ENCODE measurements around the gene TENM4. TPM values are rescaled to one million over a fixed set of nuclear protein-coding genes. Genes with fewer than 3 reads are reported as not detected.

Gene TENM4
- total and polyA plus RNA-seq, 2 of the 13 experiments (the other 11 are each of a cell fraction or from before 2014, with no cell fraction given): not detected

DNA sequence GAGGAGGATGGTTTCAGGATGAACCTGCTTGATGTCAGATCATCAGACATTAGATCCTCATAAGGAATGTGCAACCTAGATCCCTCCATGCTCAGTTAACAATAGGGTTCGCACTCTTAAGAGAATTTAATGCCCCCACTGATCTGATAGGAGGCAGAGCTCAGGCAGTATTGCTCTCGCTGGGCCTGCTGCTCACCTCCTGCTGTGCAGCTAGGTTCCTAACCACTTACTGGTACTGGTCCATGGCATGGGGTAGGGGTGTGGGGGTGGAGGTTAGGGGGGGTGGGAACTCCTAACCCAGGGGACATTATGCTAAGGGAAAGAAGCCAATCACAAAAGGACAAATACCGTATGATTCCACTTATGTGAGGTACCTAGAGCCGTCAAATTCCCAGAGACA lies 256.5 kb downstream of the TENM4 start:
- no peaks in the 10 kb centered on the region for H3K36me3 ChIP-seq (replicated peaks in 1 of 2; ENCODE audit: control insufficient read depth in 1 of 2, insufficient read depth in 2 of 2, low read length in 2 of 2)
- no peak overlapping the region for H3K9ac ChIP-seq (ENCODE audit: insufficient read depth, low read depth, low read length)
- no peaks in the 10 kb centered on the region for H3K4me1 ChIP-seq (ENCODE audit: insufficient read depth, low read length)
- H3K9me3 ChIP-seq (ENCODE audit: low read length): no peaks in the 10 kb centered on the region
- ATAC-seq (no peak), FAIRE-seq (no peak), DNase-seq (ENCODE audit: low spot score) (no peak)
- WGBS (ENCODE audit: low lambda C conversion rate): 4% methylated on average over 4 of the region's 4 CpGs
- ChIA-PET CTCF (ENCODE audit: low intra/inter-chr PET ratio, low total read pairs) (no interaction called here), POLR2A (no interaction called here)
- H4K20me1 ChIP-seq (ENCODE audit: insufficient read depth, low read length): no peaks in the 10 kb centered on the region
- in situ Hi-C loops (cut with HindIII; ENCODE audit: extremely low pct_ligation_motif_present, low pct_unique_long_range_greater_than_20kb) (no loop called here), intact Hi-C loops (cut with micrococcal nuclease; ENCODE audit: unreplicated experiment) (no loop called here)
- no peaks in the 10 kb centered on the region for H3K79me2 ChIP-seq (ENCODE audit: insufficient read depth, low read length)
- no peaks in the 10 kb centered on the region for H3K27me3 ChIP-seq (ENCODE audit: control insufficient read depth in 1 of 2, insufficient read depth in 2 of 2, low read length in 2 of 2)
- H3K4me3 ChIP-seq (replicated peaks in 1 of 3; ENCODE audit: insufficient read depth in 1 of 3, low read depth in 2 of 3, low read length in 3 of 3): no peak overlapping the region
- H2AFZ ChIP-seq (ENCODE audit: low read length): no peak overlapping the region
- no peak overlapping the region for H3K4me2 ChIP-seq (ENCODE audit: low read depth, low read length)
- no TSS peak for BruUV-seq (replicated peaks)
- no peak overlapping the region for H3K27ac ChIP-seq (ENCODE audit: extremely low read length, insufficient read depth, low read length)
- no peak for TF ChIP-seq ZNF468 (CRISPR knock-in tag; IDR thresholded peaks at IDR 0.05)
- TF ChIP-seq, protein P1, sequence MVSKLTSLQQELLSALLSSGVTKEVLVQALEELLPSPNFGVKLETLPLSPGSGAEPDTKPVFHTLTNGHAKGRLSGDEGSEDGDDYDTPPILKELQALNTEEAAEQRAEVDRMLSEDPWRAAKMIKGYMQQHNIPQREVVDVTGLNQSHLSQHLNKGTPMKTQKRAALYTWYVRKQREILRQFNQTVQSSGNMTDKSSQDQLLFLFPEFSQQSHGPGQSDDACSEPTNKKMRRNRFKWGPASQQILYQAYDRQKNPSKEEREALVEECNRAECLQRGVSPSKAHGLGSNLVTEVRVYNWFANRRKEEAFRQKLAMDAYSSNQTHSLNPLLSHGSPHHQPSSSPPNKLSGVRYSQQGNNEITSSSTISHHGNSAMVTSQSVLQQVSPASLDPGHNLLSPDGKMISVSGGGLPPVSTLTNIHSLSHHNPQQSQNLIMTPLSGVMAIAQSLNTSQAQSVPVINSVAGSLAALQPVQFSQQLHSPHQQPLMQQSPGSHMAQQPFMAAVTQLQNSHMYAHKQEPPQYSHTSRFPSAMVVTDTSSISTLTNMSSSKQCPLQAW (CRISPR knock-in tag; IDR thresholded peaks at IDR 0.05): no peak

DNA sequence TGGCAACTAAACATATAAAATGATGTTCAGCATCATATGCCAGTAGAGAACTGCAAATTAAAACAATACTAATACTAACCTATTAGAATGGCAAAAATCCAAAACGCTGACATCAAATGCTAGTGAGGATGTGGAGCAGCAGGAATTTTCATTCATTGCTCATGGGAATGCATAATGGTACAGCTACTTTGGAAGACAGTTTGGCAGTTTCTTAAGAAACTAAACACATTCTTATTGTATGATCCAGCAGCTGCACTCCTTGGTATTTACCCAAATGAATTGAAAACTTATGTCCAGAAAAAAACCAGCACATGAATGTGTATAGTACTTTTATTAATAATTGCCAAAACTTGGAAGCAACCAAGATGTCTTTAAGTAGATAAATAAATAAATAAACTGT lies 258.0 kb downstream of the TENM4 start:
- H3K79me2 ChIP-seq (ENCODE audit: insufficient read depth, low read length): no peaks in the 10 kb centered on the region
- no peaks in the 10 kb centered on the region for H3K27me3 ChIP-seq (ENCODE audit: control insufficient read depth in 1 of 2, insufficient read depth in 2 of 2, low read length in 2 of 2)
- DNase-seq (ENCODE audit: low spot score): no peak
- H2AFZ ChIP-seq (ENCODE audit: low read length): no peak overlapping the region
- BruUV-seq (replicated peaks): no TSS peak
- H3K4me1 ChIP-seq (ENCODE audit: insufficient read depth, low read length): no peaks in the 10 kb centered on the region
- FAIRE-seq: no peak
- no peaks in the 10 kb centered on the region for H3K9me3 ChIP-seq (ENCODE audit: low read length)
- H3K9ac ChIP-seq (ENCODE audit: insufficient read depth, low read depth, low read length): no peak overlapping the region
- TF ChIP-seq NFE2L1 (CRISPR knock-in tag; IDR thresholded peaks at IDR 0.05; ENCODE audit: borderline replicate concordance): no peak
- no peak for TF ChIP-seq SMAD3 (CRISPR knock-in tag; IDR thresholded peaks at IDR 0.05)
- ChIA-PET POLR2A (no interaction called here), CTCF (ENCODE audit: low intra/inter-chr PET ratio, low total read pairs) (no interaction called here)
- no peak for ATAC-seq
- no peak overlapping the region for H3K27ac ChIP-seq (ENCODE audit: extremely low read length, insufficient read depth, low read length)
- H3K4me2 ChIP-seq (ENCODE audit: low read depth, low read length): no peak overlapping the region
- WGBS (ENCODE audit: low lambda C conversion rate): 4% methylated on average over 1 of the region's 1 CpG
- in situ Hi-C loops (cut with HindIII; ENCODE audit: extremely low pct_ligation_motif_present, low pct_unique_long_range_greater_than_20kb) (no loop called here), intact Hi-C loops (cut with micrococcal nuclease; ENCODE audit: unreplicated experiment) (no loop called here)
- no peaks in the 10 kb centered on the region for H3K36me3 ChIP-seq (replicated peaks in 1 of 2; ENCODE audit: control insufficient read depth in 1 of 2, insufficient read depth in 2 of 2, low read length in 2 of 2)
- no peak overlapping the region for H3K4me3 ChIP-seq (replicated peaks in 1 of 3; ENCODE audit: insufficient read depth in 1 of 3, low read depth in 2 of 3, low read length in 3 of 3)
- H4K20me1 ChIP-seq (ENCODE audit: insufficient read depth, low read length): no peaks in the 10 kb centered on the region

Data from HepG2 (cell line).